Neural cell (in vitro differentiated cells): Measurements from ENCODE around the gene CT47A1. TPM values are rescaled to one million over a fixed set of nuclear protein-coding genes. Genes with fewer than 3 reads are reported as not detected.
"Not testable (repeated sequence)": the region's sequence is repeated elsewhere in the genome, so short reads cannot be mapped to it uniquely, and the experiment has no call there.

Experiments used
- H2AFZ ChIP-seq: fragments of 200-600, 300-800 bp; sonication (generic), shearing (Covaris generic); 2 replicates; pipeline ENCODE4 v1.6.0; 2014; ENCODE audit warnings: low read depth, mild to moderate bottlenecking, antibody characterized with exemption, low read length, moderate library complexity
- H3F3A ChIP-seq: fragments of 200-600 bp; shearing (Covaris generic); 2 replicates; pipeline ENCODE4 v1.6.1; 2016; ENCODE audit warnings: mild to moderate bottlenecking, moderate library complexity, mixed read lengths, antibody characterized with exemption, low read length; ENCODE audit not compliant: insufficient read depth, poor library complexity, severe bottlenecking
- H3K27ac ChIP-seq: fragments of 200-600, 300-800 bp; sonication (generic), shearing (Covaris generic); 2 replicates; pipeline ENCODE4 v1.5.1; 2014; ENCODE audit warnings: mild to moderate bottlenecking, low read length, moderate library complexity
- H3K27me3 ChIP-seq: fragments of 300-800, 200-600 bp; sonication (generic), shearing (Covaris generic); 2 replicates; pipeline ENCODE4 v1.6.0; 2014; ENCODE audit warnings: mild to moderate bottlenecking, low read depth, low read length, moderate library complexity; ENCODE audit not compliant: insufficient read depth
- H3K36me3 ChIP-seq: fragments of 300-800, 200-600 bp; sonication (generic), shearing (Covaris generic); 2 replicates; pipeline ENCODE4 v1.5.1; 2014; ENCODE audit warnings: mild to moderate bottlenecking, antibody characterized with exemption, low read length, moderate library complexity; ENCODE audit not compliant: insufficient read depth
- H3K4me2 ChIP-seq: fragments of 300-800, 200-600 bp; sonication (generic), shearing (Covaris generic); 2 replicates; pipeline ENCODE4 v1.6.0; 2014; ENCODE audit warnings: mild to moderate bottlenecking, low read length
- H3K4me3 ChIP-seq: fragments of 300-800, 200-600 bp; sonication (generic), shearing (Covaris generic); 2 replicates; pipeline ENCODE4 v1.5.1; 2014; ENCODE audit warnings: mild to moderate bottlenecking, low read length, moderate library complexity
- H3K79me2 ChIP-seq: fragments of 200-600 bp; shearing (Covaris generic); replicated peaks from 2 replicates; pipeline ENCODE4 v1.6.0; 2014; ENCODE audit warnings: mild to moderate bottlenecking, low read length, moderate library complexity; ENCODE audit not compliant: insufficient read depth
- H3K9ac ChIP-seq: fragments of 300-800, 200-600 bp; sonication (generic), shearing (Covaris generic); 2 replicates; pipeline ENCODE4 v1.6.1; 2016; ENCODE audit warnings: mild to moderate bottlenecking, low read length, mixed read lengths
- H3K9me2 ChIP-seq: fragments of 200-600 bp; shearing (Covaris generic); 2 replicates; pipeline ENCODE4 v1.6.1; 2016; ENCODE audit warnings: mild to moderate bottlenecking, low read length, mixed read lengths; ENCODE audit not compliant: insufficient read depth
- H3K9me3 ChIP-seq: fragments of 200-600, 300-800 bp; sonication (generic), shearing (Covaris generic); 2 replicates; pipeline ENCODE4 v1.6.1; 2016; ENCODE audit warnings: mild to moderate bottlenecking, mixed run types, low read length, moderate library complexity, mixed read lengths
- H4K20me1 ChIP-seq: fragments of 200-600 bp; shearing (Covaris generic); 2 replicates; pipeline ENCODE4 v1.6.1; 2016; ENCODE audit warnings: mild to moderate bottlenecking, mixed run types; ENCODE audit not compliant: insufficient read depth
- CTCF ChIP-seq: fragments of 450-650 bp; IDR thresholded peaks from 2 replicates; pipeline ENCODE4 v1.5.1; 2014; ENCODE audit warnings: antibody characterized with exemption, mild to moderate bottlenecking, moderate library complexity; ENCODE audit not compliant: poor library complexity, severe bottlenecking
- EP300 ChIP-seq: fragments of 450-650 bp; conservative IDR thresholded peaks from 2 replicates; pipeline ENCODE4 v1.6.1; 2014; ENCODE audit warnings: antibody characterized with exemption, mild to moderate bottlenecking, moderate library complexity; ENCODE audit not compliant: poor library complexity, severe bottlenecking
- POLR2AphosphoS5 ChIP-seq: IDR thresholded peaks from 2 replicates; pipeline ENCODE4 v1.6.1; 2012
- RAD21 ChIP-seq: fragments of 450-650 bp; conservative IDR thresholded peaks from 2 replicates; pipeline ENCODE4 v1.6.1; 2014; ENCODE audit warnings: antibody characterized with exemption, mild to moderate bottlenecking, moderate library complexity
- REST ChIP-seq: IDR thresholded peaks from 2 replicates; pipeline ENCODE4 v1.6.1; 2012; ENCODE audit warnings: borderline replicate concordance
- SMC3 ChIP-seq: fragments of 450-650 bp; conservative IDR thresholded peaks from 2 replicates; pipeline ENCODE4 v1.6.1; 2014; ENCODE audit warnings: antibody characterized with exemption, mild to moderate bottlenecking, moderate library complexity; ENCODE audit not compliant: poor library complexity
- TAF1 ChIP-seq: IDR thresholded peaks from 2 replicates; pipeline ENCODE4 v1.6.1; 2012; ENCODE audit warnings: low read depth
- polyA plus RNA-seq: library from polyadenylated mRNA; depleted of rRNA; stranded (reverse); fragments of >200 nt; gene quantifications from 2 replicates; pipeline ENCODE4 v1.2.3, GENCODE V29; 2014
- small RNA-seq, 3 experiments: library from RNA; depleted of rRNA; stranded (forward); fragments of <200 nt; gene quantifications; one replicate each; pipeline ENCODE3, GENCODE V24; 2012

Gene CT47A1
- polyA plus RNA-seq, 1 donor from 2014 or later: not detected

GRCh38 chrX:121000589-121000988, 15.0 kb upstream of the CT47A1 start:
- Histone ChIP-seq H4K20me1 (no peaks in the 10 kb centered on the region), H2AFZ (no peak overlapping the region), H3K27me3 (no peaks in the 10 kb centered on the region), H3K9ac (no peak overlapping the region), H3K9me3 (no peaks in the 10 kb centered on the region), H3K36me3 (no peaks in the 10 kb centered on the region), H3K79me2 (no peaks in the 10 kb centered on the region), H3F3A (no peaks in the 10 kb centered on the region), H3K4me3 (no peak overlapping the region), H3K27ac (no peak overlapping the region), H3K4me2 (no peak overlapping the region), H3K9me2 (no peaks in the 10 kb centered on the region)
- TF ChIP-seq POLR2AphosphoS5: no peak
- no peak for TF ChIP-seq TAF1
- peak; percentile 38 for TF ChIP-seq CTCF
- TF ChIP-seq SMC3: peak; percentile 21
- peak; percentile 37 for TF ChIP-seq RAD21

GRCh38 chrX:120999413-120999812, 13.9 kb upstream of the CT47A1 start:
- Histone ChIP-seq H3K4me3 (no peak overlapping the region), H3K27me3 (no peaks in the 10 kb centered on the region), H3K4me2 (no peak overlapping the region), H3K9ac (no peak overlapping the region), H3K9me3 (no peaks in the 10 kb centered on the region), H2AFZ (no peak overlapping the region), H3K36me3 (no peaks in the 10 kb centered on the region), H3K79me2 (no peaks in the 10 kb centered on the region), H3F3A (no peaks in the 10 kb centered on the region), H3K9me2 (no peaks in the 10 kb centered on the region), H4K20me1 (no peaks in the 10 kb centered on the region), H3K27ac (no peak overlapping the region)
- TF ChIP-seq TAF1 (no peak), CTCF (no peak), REST (no peak), SMC3 (no peak), RAD21 (no peak), EP300 (no peak), POLR2AphosphoS5 (no peak)

- H3K9me3 ChIP-seq, H4K20me1 ChIP-seq, H3F3A ChIP-seq, H3K4me2 ChIP-seq, H3K27me3 ChIP-seq, H3K9me2 ChIP-seq, H3K79me2 ChIP-seq, H2AFZ ChIP-seq, H3K27ac ChIP-seq, H3K36me3 ChIP-seq, H3K4me3 ChIP-seq, H3K9ac ChIP-seq: not testable (repeated sequence)
Observed at GRCh38 chrX:120956500-120956899, 29.1 kb downstream of the CT47A1 start, which contains the start of gene CT47A7. TSS of gene CT47A7 (minus strand) at chrX:120956600. CDS start at chrX:120956345, 255 bp downstream.

Small RNA genes within 50 kb of the gene (small RNA-seq; reads per million reads assigned to genes)
- gene AL670379.1 (0 reads per million in 3 experiments), gene AL670379.10 (0 reads per million in 3 experiments), gene AL670379.11 (0 reads per million in 3 experiments), gene AL670379.12 (0 reads per million in 3 experiments), gene AL670379.2 (0 reads per million in 3 experiments), gene AL670379.3 (0 reads per million in 3 experiments), gene AL670379.4 (0 reads per million in 3 experiments), gene AL670379.5 (0 reads per million in 3 experiments), gene AL670379.6 (0 reads per million in 3 experiments), gene AL670379.7 (0 reads per million in 3 experiments), gene AL670379.8 (0 reads per million in 3 experiments), gene AL670379.9 (0 reads per million in 3 experiments)

Other genes with a start within 250 kb of the CT47A1 start
- not detected in 2 replicates for gene CT47B1, start 109.9 kb downstream of the CT47A1 start, polyA plus RNA-seq
- not detected in 2 replicates for gene CT47A11, start 48.6 kb downstream of the CT47A1 start, polyA plus RNA-seq
- gene CT47A10, start 43.7 kb downstream of the CT47A1 start, polyA plus RNA-seq: not detected in 2 replicates
- not detected in 2 replicates for gene CT47A9, start 38.9 kb downstream of the CT47A1 start, polyA plus RNA-seq
- not detected in 2 replicates for gene CT47A8, start 34.0 kb downstream of the CT47A1 start, polyA plus RNA-seq
- gene CT47A7, start 29.2 kb downstream of the CT47A1 start, polyA plus RNA-seq: not detected in 2 replicates
- not detected in 2 replicates for gene CT47A6, start 24.3 kb downstream of the CT47A1 start, polyA plus RNA-seq
- gene CT47A5, start 19.4 kb downstream of the CT47A1 start, polyA plus RNA-seq: not detected in 2 replicates
- not detected in 2 replicates for gene CT47A4, start 14.6 kb downstream of the CT47A1 start, polyA plus RNA-seq
- gene CT47A3, start 9.7 kb downstream of the CT47A1 start, polyA plus RNA-seq: not detected in 2 replicates
- not detected in 2 replicates for gene CT47A2, start 4.8 kb downstream of the CT47A1 start, polyA plus RNA-seq
- 0.35 and 0.68 TPM in 2 replicates for gene GLUD2, start 61.9 kb upstream of the CT47A1 start, polyA plus RNA-seq